Measurements from ENCODE around the gene DLG2.

- TF ChIP-seq POLR2A (IDR thresholded peaks at IDR 0.05; ENCODE audit: control extremely low read depth in 1 of 2, low read depth in 2 of 2, low read length in 2 of 2) (no peak), CTCF (IDR thresholded peaks at IDR 0.05; ENCODE audit: control extremely low read depth in 1 of 3, insufficient read depth in 1 of 3, low read depth in 1 of 3, low read length in 3 of 3) (no peak), JUND (IDR thresholded peaks at IDR 0.05; ENCODE audit: low read length) (no peak), MAX (IDR thresholded peaks at IDR 0.05) (no peak), EZH2 (IDR thresholded peaks at IDR 0.05; ENCODE audit: low read depth, low read length, severe bottlenecking) (no peak), POLR2AphosphoS5 (IDR thresholded peaks at IDR 0.05; ENCODE audit: low read depth, low read length) (no peak)
These were observed 1254.7 kb downstream of the DLG2 start for GRCh38 chr11:84372381-84372950.
